Hepatocyte (in vitro differentiated cells): ENCODE measurements around the gene RBL2. TPM values are rescaled to one million over a fixed set of nuclear protein-coding genes. Genes with fewer than 3 reads are reported as not detected.
A peak's percentile ranks its signal among the peaks of the same experiment; 100 is the strongest.

Source experiments
- DNase-seq: peaks from one replicate; pipeline ENCODE4 v3.0.0-alpha.2; 2016; ENCODE audit warnings: low spot score
- H2AFZ ChIP-seq: fragments of 200-600 bp; sonication (generic); 2 replicates; pipeline ENCODE4 v1.6.0; 2016; ENCODE audit warnings: antibody characterized with exemption, mild to moderate bottlenecking
- H3K27ac ChIP-seq: fragments of 200-600 bp; sonication (generic); 2 replicates; pipeline ENCODE4 v1.5.1; 2016; ENCODE audit warnings: mild to moderate bottlenecking
- H3K27me3 ChIP-seq: fragments of 200-600 bp; sonication (generic); 2 replicates; pipeline ENCODE4 v1.6.1; 2016
- H3K36me3 ChIP-seq: fragments of 200-600 bp; sonication (generic); replicated peaks from 2 replicates; pipeline ENCODE4 v1.5.1; 2016; ENCODE audit warnings: low read depth; ENCODE audit not compliant: insufficient read depth
- H3K4me1 ChIP-seq: fragments of 200-600 bp; sonication (generic); 2 replicates; pipeline ENCODE4 v1.5.1; 2016; ENCODE audit warnings: mild to moderate bottlenecking, moderate library complexity; ENCODE audit not compliant: insufficient read depth
- H3K4me2 ChIP-seq: fragments of 200-600 bp; sonication (generic); 2 replicates; pipeline ENCODE4 v1.6.0; 2016
- H3K4me3 ChIP-seq: fragments of 200-600 bp; sonication (generic); 2 replicates; pipeline ENCODE4 v1.5.1; 2016; ENCODE audit warnings: mild to moderate bottlenecking
- H3K79me2 ChIP-seq: fragments of 200-600 bp; sonication (generic); 2 replicates; pipeline ENCODE4 v1.6.0; 2017; ENCODE audit warnings: mild to moderate bottlenecking
- H3K9me2 ChIP-seq: fragments of 200-600 bp; sonication (generic); replicated peaks from 2 replicates; pipeline ENCODE4 v1.6.0; 2017; ENCODE audit warnings: mild to moderate bottlenecking; ENCODE audit not compliant: insufficient read depth
- H3K9me3 ChIP-seq: fragments of 200-600 bp; sonication (generic); 2 replicates; pipeline ENCODE4 v1.5.1; 2016; ENCODE audit warnings: low read depth, mild to moderate bottlenecking
- H4K20me1 ChIP-seq: fragments of 200-600 bp; sonication (generic); 2 replicates; pipeline ENCODE4 v1.6.0; 2016; ENCODE audit warnings: mild to moderate bottlenecking; ENCODE audit not compliant: insufficient read depth, poor library complexity, severe bottlenecking
- EZH2 ChIP-seq: fragments of 200-600 bp; sonication (generic); IDR thresholded peaks from 2 replicates; pipeline ENCODE4 v1.6.1; 2016; ENCODE audit warnings: antibody characterized with exemption, mild to moderate bottlenecking, borderline replicate concordance
- EZH2phosphoT487 ChIP-seq: fragments of 200-600 bp; sonication (generic); IDR thresholded peaks from one replicate; pipeline ENCODE4 v1.6.1; 2018; ENCODE audit warnings: antibody characterized with exemption, mild to moderate bottlenecking, low read depth, moderate library complexity; ENCODE audit not compliant: unreplicated experiment, severe bottlenecking
- WGBS: methylation state at CpG from one replicate; pipeline ENCODE4 v1.1.6; 2016; ENCODE audit warnings: low lambda C conversion rate; ENCODE audit errors: missing lambda C conversion rate; 5-methylcytosine and 5-hydroxymethylcytosine counted together
- polyA plus RNA-seq: library from polyadenylated mRNA; unstranded; fragments of >200 nt; fragmentation: Nextera tagmentation; extraction: Ambion mirVana; gene quantifications from 2 replicates; pipeline ENCODE4 v1.2.1, GENCODE V29; 2016
- total RNA-seq: library from RNA; depleted of rRNA; stranded (reverse); fragments of >200 nt; gene quantifications from 2 replicates; pipeline ENCODE4 v1.2.3, GENCODE V29; 2014
- TF ChIP-seq, protein P1 (sequence below): fragments of 200-600 bp; sonication (generic); IDR thresholded peaks from 2 replicates; pipeline ENCODE4 v1.5.1; 2016; ENCODE audit warnings: antibody characterized with exemption, mild to moderate bottlenecking; ENCODE audit not compliant: poor library complexity

The RBL2 gene
- total and polyA plus RNA-seq, 2 experiments from 2014 or later, result 17.3 to 48.8 TPM

DNA sequence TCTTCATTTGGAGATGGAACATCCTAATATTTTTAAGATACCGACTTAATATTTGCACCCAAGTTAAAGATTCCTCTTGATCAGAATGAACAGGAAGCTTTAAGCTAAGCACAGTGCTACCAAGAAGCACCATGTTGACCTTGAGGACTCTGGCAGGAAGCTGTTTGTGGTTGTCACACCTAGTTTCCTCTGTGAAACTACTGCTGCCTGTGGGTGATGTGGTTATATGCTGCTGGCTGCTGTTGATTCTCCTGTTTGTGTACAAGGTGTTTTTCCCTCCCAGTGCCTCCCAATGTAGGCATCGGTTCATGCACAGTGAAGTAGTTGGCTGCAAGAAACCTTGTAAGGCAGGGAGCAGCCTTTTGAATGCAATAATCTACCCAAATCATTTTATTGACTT lies 23.4 kb downstream of the RBL2 start:
- Histone ChIP-seq H3K9me2 (no peaks in the 10 kb centered on the region), H3K9me3 (no peaks in the 10 kb centered on the region), H3K4me2 (no peak overlapping the region), H3K4me3 (no peak overlapping the region), H4K20me1 (no peaks in the 10 kb centered on the region), H3K27me3 (no peaks in the 10 kb centered on the region), H3K36me3 (no peaks in the 10 kb centered on the region), H2AFZ (no peak overlapping the region), H3K4me1 (no peaks in the 10 kb centered on the region), H3K27ac (no peak overlapping the region), H3K79me2 (no peaks in the 10 kb centered on the region)
- no peak for DNase-seq
- no peak for TF ChIP-seq EZH2phosphoT487
- TF ChIP-seq, protein P1, sequence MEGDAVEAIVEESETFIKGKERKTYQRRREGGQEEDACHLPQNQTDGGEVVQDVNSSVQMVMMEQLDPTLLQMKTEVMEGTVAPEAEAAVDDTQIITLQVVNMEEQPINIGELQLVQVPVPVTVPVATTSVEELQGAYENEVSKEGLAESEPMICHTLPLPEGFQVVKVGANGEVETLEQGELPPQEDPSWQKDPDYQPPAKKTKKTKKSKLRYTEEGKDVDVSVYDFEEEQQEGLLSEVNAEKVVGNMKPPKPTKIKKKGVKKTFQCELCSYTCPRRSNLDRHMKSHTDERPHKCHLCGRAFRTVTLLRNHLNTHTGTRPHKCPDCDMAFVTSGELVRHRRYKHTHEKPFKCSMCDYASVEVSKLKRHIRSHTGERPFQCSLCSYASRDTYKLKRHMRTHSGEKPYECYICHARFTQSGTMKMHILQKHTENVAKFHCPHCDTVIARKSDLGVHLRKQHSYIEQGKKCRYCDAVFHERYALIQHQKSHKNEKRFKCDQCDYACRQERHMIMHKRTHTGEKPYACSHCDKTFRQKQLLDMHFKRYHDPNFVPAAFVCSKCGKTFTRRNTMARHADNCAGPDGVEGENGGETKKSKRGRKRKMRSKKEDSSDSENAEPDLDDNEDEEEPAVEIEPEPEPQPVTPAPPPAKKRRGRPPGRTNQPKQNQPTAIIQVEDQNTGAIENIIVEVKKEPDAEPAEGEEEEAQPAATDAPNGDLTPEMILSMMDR, result no peak
- TF ChIP-seq EZH2, result no peak
- WGBS, result 97% methylated on average over 2 of the region's 2 CpGs

DNA sequence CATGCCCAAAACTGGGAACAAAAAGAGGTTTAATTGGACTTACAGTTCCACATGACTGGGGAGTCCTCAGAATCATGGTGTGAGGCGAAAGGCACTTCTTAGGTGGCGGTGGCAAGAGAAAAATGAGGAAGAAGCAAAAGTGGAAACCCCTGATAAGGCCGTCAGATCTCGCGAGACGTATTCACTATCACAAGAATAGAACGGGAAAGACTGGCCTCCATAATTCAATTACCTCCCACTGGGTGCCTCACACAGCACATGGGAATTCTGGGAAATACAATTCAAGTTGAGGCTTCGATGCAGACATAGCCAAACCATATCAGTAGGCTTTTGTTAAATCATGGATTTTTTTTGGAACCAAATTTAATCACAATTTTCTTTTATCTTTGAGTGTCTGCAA lies 24.4 kb downstream of the RBL2 start:
- H3K9me2 ChIP-seq, result no peaks in the 10 kb centered on the region
- DNase-seq, result no peak
- no peak overlapping the region for H3K27ac ChIP-seq
- TF ChIP-seq EZH2 (no peak), EZH2phosphoT487 (no peak)
- TF ChIP-seq, protein P1, result no peak
- no peaks in the 10 kb centered on the region for H3K4me1 ChIP-seq
- H3K9me3 ChIP-seq, result no peaks in the 10 kb centered on the region
- no peaks in the 10 kb centered on the region for H3K79me2 ChIP-seq
- no peak overlapping the region for H3K4me3 ChIP-seq
- 90% methylated on average over 8 of the region's 8 CpGs for WGBS
- no peak overlapping the region for H3K4me2 ChIP-seq
- no peak overlapping the region for H2AFZ ChIP-seq
- no peaks in the 10 kb centered on the region for H3K27me3 ChIP-seq
- no peaks in the 10 kb centered on the region for H4K20me1 ChIP-seq
- no peaks in the 10 kb centered on the region for H3K36me3 ChIP-seq

DNA sequence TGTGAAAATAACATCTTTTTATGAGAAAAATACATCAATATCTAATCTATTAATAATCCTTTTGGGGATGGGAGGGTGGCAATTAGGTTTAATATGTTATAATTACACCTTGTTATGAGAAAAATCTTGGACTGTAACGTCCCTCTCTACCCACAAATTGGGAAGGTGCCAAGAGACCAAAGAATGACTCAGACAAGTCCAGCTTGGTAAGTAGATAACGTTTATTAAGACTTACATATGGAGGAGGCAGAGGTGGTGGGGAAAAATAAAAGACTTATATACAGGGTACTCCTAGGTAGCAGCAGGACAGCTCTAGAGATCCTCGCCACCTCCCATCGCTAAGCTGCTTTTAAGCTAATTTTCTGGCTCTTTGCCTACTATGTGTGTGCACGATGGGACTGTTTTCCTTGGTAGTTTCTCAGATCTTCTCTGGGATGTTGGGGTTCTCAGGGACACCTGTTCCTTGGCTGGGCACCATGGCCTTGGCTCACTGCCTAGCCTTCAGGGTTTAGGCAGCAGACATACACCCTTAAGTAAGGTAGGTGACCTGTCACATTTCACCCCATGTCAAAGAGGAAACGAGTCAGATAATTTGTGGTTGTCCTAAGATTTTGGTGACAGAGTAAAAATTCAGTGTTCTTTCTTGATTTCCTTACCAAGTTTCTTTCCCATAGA lies 31.5 kb downstream of the RBL2 start:
- whole genome bisulfite sequencing, result 88% methylated on average over 6 of the region's 6 CpGs
- Histone ChIP-seq H2AFZ (no peak overlapping the region), H4K20me1 (no peaks in the 10 kb centered on the region), H3K27ac (no peak overlapping the region), H3K36me3 (no peaks in the 10 kb centered on the region), H3K4me3 (no peak overlapping the region), H3K9me2 (no peaks in the 10 kb centered on the region), H3K4me2 (no peak overlapping the region), H3K9me3 (no peaks in the 10 kb centered on the region), H3K4me1 (no peaks in the 10 kb centered on the region), H3K79me2 (no peaks in the 10 kb centered on the region), H3K27me3 (no peaks in the 10 kb centered on the region)
- TF ChIP-seq, protein P1, result no peak
- TF ChIP-seq EZH2phosphoT487, result no peak
- TF ChIP-seq EZH2, result no peak
- peak; percentile 12 for DNase-seq
